Peyer's patch (tissue), 4 donors: ENCODE results near the gene ZNF205.
"Not testable (repeated sequence)": the region's sequence is repeated elsewhere in the genome, so short reads cannot be mapped to it uniquely, and the experiment has no call there.

Source experiments
- CTCF ChIP-seq, 6 experiments: fragments of 450-650 bp in 4 of 6; fragments of 200-600 bp in 2 of 6; sonication (generic) in 1 of 6; IDR thresholded peaks; one replicate each; pipeline ENCODE4 v1.5.1; 2017 to 2019; ENCODE audit warnings: antibody characterized with exemption in 6 of 6, mild to moderate bottlenecking in 3 of 6, moderate library complexity in 1 of 6
- POLR2A ChIP-seq, 2 donors: fragments of 450-650 bp; IDR thresholded peaks; one replicate each; pipeline ENCODE4 v1.5.1; 2017; ENCODE audit warnings: antibody characterized with exemption in 2 of 2, mild to moderate bottlenecking in 2 of 2, moderate library complexity in 2 of 2

- TF ChIP-seq POLR2A, CTCF (IDR thresholded peaks at IDR 0.05): not testable (repeated sequence)
Observed at GRCh38 chr16:3072148-3072547, 40.2 kb upstream of the ZNF205 start.
